WTC11 (cell line): Measurements from ENCODE around the gene MCOLN1. TPM values are rescaled to one million over a fixed set of nuclear protein-coding genes. Genes with fewer than 3 reads are reported as not detected.

Experiments used
- ATAC-seq: fragments of 200-7000 bp; cut with Tn5 transposase; 2 replicates; pipeline ENCODE4 v1.10.0; 2021; ENCODE audit warnings: mild to moderate bottlenecking, moderate library complexity
- CTCF ChIA-PET: fragments of 300-600 bp; sonication (Branson Sonifier 250); formaldehyde crosslinking; loops from one replicate; lab custom pipeline; 2021; ENCODE audit warnings: antibody characterized with exemption; lab: Charles Lee
- POLR2A ChIA-PET: fragments of 350-600 bp; sonication (Branson Sonifier 250); formaldehyde crosslinking; loops from one replicate; lab custom pipeline; 2021; ENCODE audit warnings: antibody characterized with exemption; lab: Charles Lee
- DNase-seq: peaks from one replicate; pipeline ENCODE4 v3.0.0; 2021; ENCODE audit warnings: low spot score
- H3K27ac Mint-ChIP-seq: 2 replicates; pipeline ENCODE4 v1.8.0; 2021; ENCODE audit warnings: mixed read lengths
- H3K27me3 Mint-ChIP-seq: 2 replicates; pipeline ENCODE4 v1.8.0; 2021; ENCODE audit warnings: low read depth, mild to moderate bottlenecking, moderate library complexity, mixed read lengths
- H3K36me3 Mint-ChIP-seq: 2 replicates; pipeline ENCODE4 v1.8.0; 2021; ENCODE audit warnings: mixed read lengths
- H3K4me1 Mint-ChIP-seq: 2 replicates; pipeline ENCODE4 v1.8.0; 2022; ENCODE audit warnings: mixed read lengths
- H3K4me3 Mint-ChIP-seq: 2 replicates; pipeline ENCODE4 v1.8.0; 2021; ENCODE audit warnings: mild to moderate bottlenecking, moderate library complexity, mixed read lengths
- H3K9me3 Mint-ChIP-seq: 2 replicates; pipeline ENCODE4 v1.8.0; 2021; ENCODE audit warnings: mixed read lengths
- E2F5 ChIP-seq: sonication (generic); formaldehyde crosslinking; IDR thresholded peaks from 2 replicates; pipeline ENCODE4 v1.8.1; 2022; ENCODE audit warnings: mild to moderate bottlenecking, moderate library complexity, missing genetic modification reagents
- ESRRA ChIP-seq: sonication (generic); formaldehyde crosslinking; IDR thresholded peaks from 2 replicates; pipeline ENCODE4 v1.8.1; 2022; ENCODE audit warnings: mild to moderate bottlenecking, missing genetic modification reagents, borderline replicate concordance
- FOXJ3 ChIP-seq: sonication (generic); formaldehyde crosslinking; IDR thresholded peaks from 2 replicates; pipeline ENCODE4 v1.9.0; 2021; ENCODE audit warnings: missing genetic modification reagents, mild to moderate bottlenecking, borderline replicate concordance
- FOXK1 ChIP-seq: sonication (generic); formaldehyde crosslinking; IDR thresholded peaks from 2 replicates; pipeline ENCODE4 v1.8.0; 2022; ENCODE audit warnings: mild to moderate bottlenecking, moderate library complexity, missing genetic modification reagents
- FOXP1 ChIP-seq: sonication (generic); formaldehyde crosslinking; IDR thresholded peaks from 2 replicates; pipeline ENCODE4 v1.8.0; 2022; ENCODE audit warnings: missing genetic modification reagents, mild to moderate bottlenecking, moderate library complexity, borderline replicate concordance
- IRF2 ChIP-seq: sonication (generic); formaldehyde crosslinking; IDR thresholded peaks from 2 replicates; pipeline ENCODE4 v1.8.0; 2022; ENCODE audit warnings: low read depth, missing genetic modification reagents, borderline replicate concordance
- JUN ChIP-seq: sonication (generic); formaldehyde crosslinking; IDR thresholded peaks from 2 replicates; pipeline ENCODE4 v1.8.0; 2023; ENCODE audit warnings: mild to moderate bottlenecking, missing genetic modification reagents
- MAX ChIP-seq: sonication (generic); formaldehyde crosslinking; IDR thresholded peaks from 2 replicates; pipeline ENCODE4 v1.8.0; 2022; ENCODE audit warnings: mild to moderate bottlenecking, missing genetic modification reagents
- NFE2L1 ChIP-seq: sonication (generic); formaldehyde crosslinking; IDR thresholded peaks from 2 replicates; pipeline ENCODE4 v1.8.1; 2023; ENCODE audit warnings: missing genetic modification reagents
- NFYB ChIP-seq: sonication (generic); formaldehyde crosslinking; conservative IDR thresholded peaks from 2 replicates; pipeline ENCODE4 v1.8.0; 2022; ENCODE audit warnings: low read depth, missing genetic modification reagents
- SMAD4 ChIP-seq: sonication (generic); formaldehyde crosslinking; IDR thresholded peaks from 2 replicates; pipeline ENCODE4 v1.8.0; 2022; ENCODE audit warnings: mild to moderate bottlenecking, missing genetic modification reagents
- ZBTB21 ChIP-seq: sonication (generic); formaldehyde crosslinking; IDR thresholded peaks from 2 replicates; pipeline ENCODE4 v1.8.1; 2023; ENCODE audit warnings: mild to moderate bottlenecking, missing genetic modification reagents, borderline replicate concordance
- ZNF138 ChIP-seq: sonication (generic); formaldehyde crosslinking; conservative IDR thresholded peaks from 2 replicates; pipeline ENCODE4 v1.8.1; 2022; ENCODE audit warnings: mild to moderate bottlenecking, moderate library complexity, missing genetic modification reagents
- ZNF219 ChIP-seq: sonication (generic); formaldehyde crosslinking; IDR thresholded peaks from 2 replicates; pipeline ENCODE4 v1.8.0; 2023; ENCODE audit warnings: missing genetic modification reagents, mild to moderate bottlenecking, borderline replicate concordance
- ZNF416 ChIP-seq: fragments of 250-450 bp; sonication (Bioruptor Pico); IDR thresholded peaks from 2 replicates; pipeline ENCODE4 v1.9.0; 2021; ENCODE audit warnings: mild to moderate bottlenecking, inconsistent platforms
- ZNF423 ChIP-seq: fragments of 250-450 bp; sonication (Bioruptor Pico); IDR thresholded peaks from 2 replicates; pipeline ENCODE4 v2.1.2; 2022; ENCODE audit warnings: mild to moderate bottlenecking, moderate library complexity
- ZNF425 ChIP-seq: fragments of 250-450 bp; sonication (Bioruptor Pico); conservative IDR thresholded peaks from 2 replicates; pipeline ENCODE4 v1.9.0; 2021; ENCODE audit warnings: mild to moderate bottlenecking
- ZNF532 ChIP-seq: fragments of 250-450 bp; sonication (Bioruptor Pico); IDR thresholded peaks from 2 replicates; pipeline ENCODE4 v1.9.0; 2021; ENCODE audit warnings: mild to moderate bottlenecking, borderline replicate concordance
- total RNA-seq: library from RNA; stranded (reverse); gene quantifications from 3 replicates; pipeline ENCODE4 v1.2.3, GENCODE V29; 2021

MCOLN1 gene
- total RNA-seq, 1 experiment from 2014 or later: 19.7 TPM

- Mint-ChIP-seq H3K4me3 (no peak overlapping the region), H3K36me3 (no peaks in the 10 kb centered on the region), H3K27me3 (peaks cover 39% of the 10 kb centered on the region), H3K9me3 (no peaks in the 10 kb centered on the region), H3K27ac (no peak overlapping the region), H3K4me1 (peaks cover 19% of the 10 kb centered on the region)
- POLR2A ChIA-PET: no interaction called here
- TF ChIP-seq E2F5 (no peak), ZNF416 (CRISPR knock-in tag) (no peak), ZNF138 (CRISPR knock-in tag) (no peak), MAX (CRISPR knock-in tag) (no peak), JUN (CRISPR knock-in tag) (peak; percentile 49; the same call in 1 of the 2 replicates), IRF2 (CRISPR knock-in tag) (no peak), FOXJ3 (CRISPR knock-in tag) (no peak), ZNF532 (CRISPR knock-in tag) (no peak), ZNF425 (CRISPR knock-in tag) (no peak), ZBTB21 (CRISPR knock-in tag) (no peak), NFE2L1 (CRISPR knock-in tag) (peak; percentile 71; the same call in 1 of the 2 replicates), FOXK1 (peak; percentile 43; the same call in 1 of the 2 replicates), ZNF219 (CRISPR knock-in tag) (no peak), ESRRA (CRISPR knock-in tag) (peak; percentile 68; the same call in 1 of the 2 replicates), SMAD4 (peak; percentile 68; the same call in 1 of the 2 replicates), ZNF423 (no peak)
- peak; percentile 63 for DNase-seq
- CTCF ChIA-PET: interaction anchor here (1.1 kb wide), 1 partner anchor 12 kb away, joined by 3 read pairs; a partner anchor contains a TSS
- no peak for ATAC-seq
Measured at GRCh38 chr19:7509625-7510024, 12.8 kb upstream of the MCOLN1 start.

GRCh38 chr19:7512400-7512851 is 10.0 kb upstream of the MCOLN1 start:
- CTCF ChIA-PET: interaction anchor here (0.7 to 1.4 kb wide), 5 partner anchors 15 to 168 kb away, joined by 3 to 4 read pairs (median 3); partner anchors contain the start of gene TRAPPC5
- Mint-ChIP-seq H3K9me3 (no peaks in the 10 kb centered on the region), H3K4me1 (peaks cover 26% of the 10 kb centered on the region), H3K27ac (no peak overlapping the region), H3K27me3 (peaks cover 30% of the 10 kb centered on the region), H3K36me3 (no peaks in the 10 kb centered on the region)
- no peak for ATAC-seq
- POLR2A ChIA-PET: interaction anchor here (0.8 kb wide), 1 partner anchor 23 kb away, joined by 3 read pairs; the partner anchor contains the start of gene PNPLA6
- no peak for TF ChIP-seq FOXP1 (CRISPR knock-in tag)
- peak; percentile 37; the same call in 1 of the 2 replicates for TF ChIP-seq NFYB
- TF ChIP-seq, all 79 proteins: peak for 1
- H3K4me3 Mint-ChIP-seq: no peak overlapping the region
- DNase-seq: no peak
